Heart right ventricle (tissue), 16 donors: ENCODE data around the gene ZBTB7C. TPM values are rescaled to one million over a fixed set of nuclear protein-coding genes. Genes with fewer than 3 reads are reported as not detected.

Experiments
- ATAC-seq, 8 donors: fragments of 200-7000 bp; cut with Tn5 transposase; one replicate each; pipeline ENCODE4 v1.9.1; 2020; ENCODE audit warnings: mild to moderate bottlenecking in 8 of 8, moderate library complexity in 8 of 8, moderate number of reproducible peaks in 1 of 8
- DNase-seq, 2 donors: peaks; one replicate each; pipeline ENCODE4 v3.0.0-alpha.2; 2020
- H3K27ac ChIP-seq, 10 donors: fragments of 200-600 bp; sonication (generic) in 2 of 10; one replicate each; pipeline versions ENCODE4 v1.5.0 to v1.8.0; 2020 to 2022; ENCODE audit warnings: mild to moderate bottlenecking in 3 of 10
- H3K27me3 ChIP-seq, 7 donors: fragments of 200-600 bp; one replicate each; pipeline ENCODE4 v1.8.0; 2021 to 2022; ENCODE audit warnings: mild to moderate bottlenecking in 2 of 7
- H3K36me3 ChIP-seq, 9 donors: fragments of 200-600 bp; sonication (generic) in 1 of 9; one replicate each; pipeline versions ENCODE4 v1.5.0 to v1.8.0; 2020 to 2022; ENCODE audit warnings: mild to moderate bottlenecking in 2 of 9
- H3K4me1 ChIP-seq, 9 donors: fragments of 200-600 bp; sonication (generic) in 1 of 9; one replicate each; pipeline versions ENCODE4 v1.5.0 to v1.8.0; 2020 to 2022; ENCODE audit warnings: mild to moderate bottlenecking in 4 of 9
- H3K4me3 ChIP-seq, 10 donors: fragments of 200-600 bp; sonication (generic) in 2 of 10; one replicate each; pipeline versions ENCODE4 v1.5.0 to v1.8.0; 2020 to 2022; ENCODE audit warnings: mild to moderate bottlenecking in 7 of 10, moderate library complexity in 2 of 10
- H3K9me3 ChIP-seq, 11 donors: fragments of 200-600 bp in 10 of 11; sonication (generic) in 2 of 11; one replicate each; pipeline versions ENCODE4 v1.5.0 to v1.8.0; 2013 to 2022; ENCODE audit warnings: mild to moderate bottlenecking in 2 of 11, control low read depth in 1 of 11, moderate library complexity in 1 of 11
- CTCF ChIP-seq, 9 donors: fragments of 200-600 bp; sonication (generic) in 2 of 9; IDR thresholded peaks; one replicate each; pipeline versions ENCODE4 v1.5.0 to v1.8.0; 2021 to 2022; ENCODE audit warnings: antibody characterized with exemption in 9 of 9, mild to moderate bottlenecking in 5 of 9, moderate library complexity in 1 of 9
- WGBS, 2 donors: extraction: QIAGEN DNeasy Blood & Tissue Kit; methylation state at CpG; one replicate each; pipeline ENCODE4 v1.1.7; 2013; ENCODE audit warnings: inconsistent platforms in 1 of 2; 5-methylcytosine and 5-hydroxymethylcytosine counted together
- intact Hi-C, 10 donors: fragments of 100-400 bp; cut with DNase I; formaldehyde crosslinking; loops; one replicate each; pipeline versions ENCODE4 v1.11.1 to v1.14.2; 2022
- polyA plus RNA-seq, 2 donors: library from polyadenylated mRNA; stranded (reverse); fragments of 200-250 nt; gene quantifications; one replicate each; pipeline ENCODE4 v1.2.3, GENCODE V29; 2013
- total RNA-seq, 10 donors: library from RNA; stranded (reverse); fragmentation: NEBNext Ultra II Directional in 3 of 10; extraction: Animal tissue kit (Norgen Biotek cat#: 25700) in 3 of 10; gene quantifications; one replicate each; pipeline versions ENCODE4 v1.2.1 to v1.2.4, GENCODE V29; 2021 to 2023
- donor health status: Arrhythmogenic right ventricular cardiomyopathy.
- donor health status: ischemic (EF 13 %, LVEDD 7.1; RV severe dilation, severe dysfunction).
- donor health status: healthy with polysubstance abuse.
- donor health status: DM: no; HTN: yes; CAD: no.
- donor health status: DM: no; HTN: no; CAD: no.
- donor health status: ischemic (EF 25% LVEDD 6.9; RV normal size, moderate dysfunction).
- donor health status: ischemic (EF 25% LVEDD 5.7; RV mildly dilated, moderate dysfunction).
- donor health status: healthy.
- donor health status: DM: yes; HTN: yes; CAD: no.
- donor health status: Ischemic cardiomyopathy.
- donor health status: ischemic (EF 35%, LVEDD 5.7; RV mildly dilated, moderate dysfunction).
- donor health status: nonischemic (EF 11% LVEDD 7.7; RV severe dilation, severe dysfunction).
- donor health status: DM: yes; HTN: yes; CAD: no.
- donor health status: PGD.
- donor health status: ischemic (EF 29% LVEDD 5.4; RV normal size, mild dysfunction).
- donor health status: nonischemic (EF 23%, LVEDD 6.1; RV moderate dilation, normal function).

The ZBTB7C gene
- total and polyA plus RNA-seq, 12 donors, result 0.49 to 6.3 (median 1.5) TPM

DNA sequence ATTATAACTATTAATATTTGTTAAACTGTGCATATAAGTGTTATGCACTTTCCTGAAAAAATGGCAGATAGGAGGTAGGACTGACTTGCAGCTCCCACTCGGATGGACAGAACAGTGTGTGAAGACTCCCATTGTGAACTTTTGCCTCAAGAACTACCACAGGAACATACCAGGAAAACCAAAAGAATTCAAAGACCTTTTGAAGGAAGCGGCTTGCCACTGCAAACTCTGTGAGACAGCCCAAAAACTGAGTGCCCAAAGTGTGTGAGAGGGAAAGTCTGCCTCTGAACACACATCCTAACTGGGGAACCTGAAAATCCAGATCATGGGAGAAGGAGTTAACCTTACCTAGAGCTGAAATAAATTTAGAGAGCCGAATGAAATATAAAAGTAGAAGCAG is 171.0 kb downstream of the ZBTB7C start:
- intact Hi-C loops, result loop anchor here in 4 of 10 donors (10.0 kb wide), 1 partner anchor 207 kb away; no protein-coding TSS in a partner anchor
- H3K36me3 ChIP-seq, result no peaks in the 10 kb centered on the region
- DNase-seq (no peak), ATAC-seq (no peak)
- H3K27me3 ChIP-seq, result peaks cover 0 to 21% (median 0%) of the 10 kb centered on the region in 7 donors
- peaks cover 0 to 4% (median 0%) of the 10 kb centered on the region in 9 donors for H3K4me1 ChIP-seq
- 78 to 80% methylated on average over 3 of the region's 3 CpGs for WGBS, 2 donors
- H3K4me3 ChIP-seq, result no peak overlapping the region
- no peak for TF ChIP-seq CTCF (IDR thresholded peaks at IDR 0.05)
- H3K9me3 ChIP-seq, result peaks cover 0 to 25% (median 0%) of the 10 kb centered on the region in 11 donors
- H3K27ac ChIP-seq, result no peak overlapping the region

GRCh38 chr18:48236822-48237221 is 172.4 kb downstream of the ZBTB7C start:
- 84 to 98% methylated on average over 2 of the region's 2 CpGs for WGBS, 2 donors

DNA sequence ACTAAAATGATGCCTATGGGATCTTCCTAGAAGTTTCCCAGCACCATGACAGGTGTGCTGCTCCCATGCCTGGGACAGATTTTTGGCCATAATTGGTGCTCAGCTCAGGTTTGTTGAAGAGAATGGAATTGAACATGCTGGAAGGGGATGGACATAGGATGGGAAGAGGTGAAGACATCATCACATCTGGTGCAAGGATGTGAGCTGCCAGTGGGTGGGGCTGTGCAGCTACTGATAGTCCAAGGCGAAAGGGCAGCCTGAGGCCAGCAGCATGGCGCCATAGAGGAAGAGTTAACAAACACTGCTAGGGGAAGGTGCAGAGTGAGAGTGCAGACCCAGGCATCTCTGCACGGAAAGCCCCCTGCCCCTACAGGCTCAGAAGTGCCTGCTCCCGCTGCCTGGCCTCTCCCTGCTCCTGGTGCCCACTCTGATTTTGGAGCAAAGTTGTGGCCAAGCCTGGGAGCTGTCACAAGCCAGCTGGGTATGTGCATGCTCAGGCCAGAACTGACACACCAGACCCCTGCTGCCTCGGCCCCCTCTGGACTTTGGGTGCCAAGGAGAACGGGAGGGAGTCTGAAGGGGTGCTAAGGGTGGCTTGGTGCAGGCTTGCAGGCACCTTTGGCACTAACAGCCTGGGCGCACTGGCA is 178.6 kb downstream of the ZBTB7C start:
- Histone ChIP-seq H3K36me3 (no peaks in the 10 kb centered on the region), H3K9me3 (no peaks in the 10 kb centered on the region), H3K27ac (no peak overlapping the region), H3K27me3 (peaks cover 0 to 10% (median 0%) of the 10 kb centered on the region in 7 donors), H3K4me1 (peaks cover 9 to 39% (median 28%) of the 10 kb centered on the region in 9 donors), H3K4me3 (no peak overlapping the region)
- TF ChIP-seq CTCF (IDR thresholded peaks at IDR 0.05), result peak in 7 of 9 donors; percentile 23 to 60 (median 49)
- 91 to 95% methylated on average over 7 of the region's 7 CpGs for WGBS, 2 donors
- ATAC-seq (peak in 6 of 8 donors; percentile 45 to 64 (median 56)), DNase-seq (peak; percentile 22 to 37)
- intact Hi-C loops, result loop anchor here in 5 of 10 donors (5.0 to 10.0 kb wide), 2 partner anchors 214 to 217 kb away; no protein-coding TSS in a partner anchor

More at GRCh38 chr18:48236822-48237221, 172.4 kb downstream of the ZBTB7C start:
- Histone ChIP-seq H3K4me1 (peaks cover 0 to 4% (median 0%) of the 10 kb centered on the region in 9 donors), H3K27me3 (peaks cover 0 to 21% (median 0%) of the 10 kb centered on the region in 7 donors), H3K4me3 (no peak overlapping the region), H3K9me3 (peaks cover 0 to 25% (median 0%) of the 10 kb centered on the region in 11 donors), H3K36me3 (no peaks in the 10 kb centered on the region), H3K27ac (no peak overlapping the region)
- no peak for DNase-seq
- intact Hi-C loops, result loop anchor here in 4 of 10 donors (10.0 kb wide), 1 partner anchor 208 kb away; no protein-coding TSS in a partner anchor
- ATAC-seq, result no peak
- no peak for TF ChIP-seq CTCF (IDR thresholded peaks at IDR 0.05)

- 23 to 29% methylated on average over 8 of the region's 8 CpGs for WGBS, 2 donors
- H3K27me3 ChIP-seq, result peaks cover 0 to 2% (median 0%) of the 10 kb centered on the region in 7 donors
- intact Hi-C loops, result loop anchor here in 3 of 10 donors (5.0 to 10.0 kb wide), 3 partner anchors 192 to 215 kb away; no protein-coding TSS in a partner anchor
- no peak overlapping the region for H3K4me3 ChIP-seq
- ATAC-seq (peak in 2 of 8 donors; percentile 43 to 51), DNase-seq (no peak)
- peaks cover 9 to 39% (median 28%) of the 10 kb centered on the region in 9 donors for H3K4me1 ChIP-seq
- no peaks in the 10 kb centered on the region for H3K9me3 ChIP-seq
- no peak for TF ChIP-seq CTCF (IDR thresholded peaks at IDR 0.05)
- H3K36me3 ChIP-seq, result no peaks in the 10 kb centered on the region
- no peak overlapping the region for H3K27ac ChIP-seq
These were observed 179.6 kb downstream of the ZBTB7C start for GRCh38 chr18:48229552-48229981.
